Hypothalamus (tissue), 51 donors: Measurements from ENCODE around the gene LOC101059915.
"Not testable (repeated sequence)": the region's sequence is repeated elsewhere in the genome, so short reads cannot be mapped to it uniquely, and the experiment has no call there.

Source experiments
- DNase-seq, 51 donors: peaks; one replicate each; lab custom pipeline; 2025; lab: John Stamatoyannopoulos, UW

LOC101059915 gene

DNA sequence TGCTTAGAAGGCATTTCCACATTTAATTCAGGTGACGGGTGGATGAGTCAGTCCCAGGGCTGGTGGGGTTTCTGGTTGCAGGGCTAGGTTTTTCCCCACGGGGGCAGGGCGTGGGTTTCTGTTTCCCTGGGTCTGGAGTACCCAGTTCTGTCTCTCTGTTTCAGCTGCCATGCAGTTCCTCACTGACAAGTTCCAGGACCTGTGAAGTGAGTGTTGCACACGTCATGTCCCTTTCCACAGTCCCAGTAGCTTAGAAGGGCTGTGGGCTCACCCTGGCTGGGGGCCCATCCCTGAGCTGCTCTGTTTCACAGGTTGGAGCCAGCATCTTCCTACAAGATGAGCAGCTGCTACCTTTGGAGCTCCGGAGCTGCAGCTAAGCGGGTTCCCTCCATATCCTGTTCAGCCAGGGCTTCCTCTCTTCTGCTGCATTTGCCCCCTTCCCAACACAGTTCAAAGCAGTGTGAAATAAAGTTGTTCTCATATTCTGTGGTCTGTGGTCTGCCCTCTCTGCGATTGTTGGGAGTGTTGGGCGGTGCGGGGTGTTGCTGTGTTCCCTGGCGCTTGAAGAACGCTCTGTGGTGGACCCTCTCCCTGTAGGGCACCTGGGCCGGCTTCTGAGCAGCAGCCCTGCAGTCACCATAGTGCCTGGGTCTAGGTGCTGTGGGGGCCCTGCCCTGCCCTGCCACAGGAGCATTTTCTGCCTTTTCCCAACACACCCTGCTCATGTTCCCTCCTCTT lies 3.9 kb downstream of the LOC101059915 start:
- DNase-seq: no peak

DNA sequence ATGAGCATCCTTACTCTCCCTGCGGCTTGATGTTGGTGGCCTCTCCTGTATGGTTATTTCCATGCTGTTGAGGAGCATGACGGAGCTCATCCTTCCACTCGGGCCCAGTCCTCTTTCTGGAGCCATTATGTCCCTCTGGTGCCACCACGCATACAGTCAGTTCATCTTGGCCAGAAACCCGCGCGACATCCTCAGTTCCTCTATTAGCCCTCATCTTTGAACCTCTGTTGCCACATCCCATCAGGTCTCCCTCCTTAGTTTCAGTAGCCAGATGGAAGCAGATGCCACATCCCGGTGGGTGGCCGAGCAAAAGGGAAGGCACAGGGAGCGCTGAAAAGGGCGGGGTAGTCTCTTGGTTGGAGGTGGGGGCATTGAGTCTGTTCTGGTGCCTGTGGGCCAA lies 4.6 kb downstream of the LOC101059915 start:
- no peak for DNase-seq

DNA sequence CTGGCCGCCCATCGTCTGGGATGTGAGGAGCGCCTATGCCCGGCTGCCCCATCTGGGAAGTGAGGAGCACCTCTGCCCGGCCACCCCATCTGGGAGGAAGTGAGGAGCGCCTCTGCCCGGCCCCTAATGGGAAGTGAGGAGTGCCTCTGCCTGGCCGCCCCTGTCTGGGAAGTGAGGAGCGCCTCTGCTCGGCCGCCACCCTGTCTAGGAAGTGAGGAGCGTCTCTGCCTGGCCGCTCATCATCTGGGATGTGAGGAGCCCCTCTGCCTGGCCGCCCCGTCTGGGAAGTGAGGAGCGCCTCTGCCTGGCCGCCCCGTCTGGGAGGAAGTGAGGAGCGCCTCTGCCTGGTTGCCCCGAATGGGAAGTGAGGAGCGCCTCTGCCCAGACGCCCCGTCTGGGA lies 8.3 kb downstream of the LOC101059915 start:
- DNase-seq: not testable (repeated sequence)

DNA sequence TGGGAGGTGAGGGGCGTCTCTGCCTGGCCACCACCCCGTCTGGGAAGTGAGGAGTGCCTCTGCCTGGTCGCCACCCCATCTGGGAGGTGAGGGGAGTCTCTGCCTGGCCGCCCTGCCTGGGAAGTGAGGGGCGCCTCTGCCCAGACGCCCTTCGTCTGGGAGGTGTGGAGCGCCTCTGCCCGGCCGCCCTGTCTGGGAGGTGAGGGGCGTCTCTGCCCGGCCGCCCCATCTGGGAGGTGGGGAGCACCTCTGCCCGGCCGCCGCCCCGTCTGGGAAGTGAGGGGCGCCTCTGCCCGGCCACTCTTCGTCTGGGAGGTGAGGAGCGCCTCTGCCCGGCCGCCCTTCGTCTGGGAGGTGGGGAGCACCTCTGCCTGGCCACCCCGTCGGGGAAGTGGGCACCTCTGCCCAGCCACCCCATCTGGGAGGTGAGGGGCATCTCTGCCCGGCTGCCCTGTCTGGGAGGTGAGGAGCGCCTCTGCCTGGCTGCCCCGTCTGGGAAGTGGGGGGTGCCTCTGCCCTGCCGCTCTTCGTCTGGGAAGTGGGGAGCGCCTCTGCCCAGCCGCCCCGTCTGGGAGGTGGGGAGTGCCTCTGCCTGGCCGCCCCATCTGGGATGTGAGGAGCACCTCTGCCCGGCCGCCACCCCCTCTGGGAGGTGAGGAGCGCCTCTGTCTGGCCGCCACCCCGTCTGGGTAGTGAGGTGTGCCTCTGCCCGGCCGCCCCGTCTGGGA lies 8.9 kb downstream of the LOC101059915 start:
- DNase-seq: not testable (repeated sequence)

DNA sequence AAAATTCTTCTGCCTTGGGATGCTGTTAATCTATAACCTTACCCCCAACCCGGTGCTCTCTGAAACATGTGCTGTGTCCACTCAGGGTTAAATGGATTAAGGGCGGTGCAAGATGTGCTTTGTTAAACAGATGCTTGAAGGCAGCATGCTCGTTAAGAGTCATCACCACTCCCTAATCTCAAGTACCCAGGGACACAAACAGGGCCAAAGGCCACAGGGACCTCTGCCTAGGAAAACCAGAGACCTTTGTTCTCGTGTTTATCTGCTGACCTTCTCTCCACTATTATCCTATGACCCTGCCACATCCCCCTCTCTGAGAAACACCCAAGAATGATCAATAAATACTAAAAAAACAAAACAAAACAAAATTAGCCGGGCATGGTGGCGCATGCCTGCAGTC lies 9.8 kb downstream of the LOC101059915 start:
- not testable (repeated sequence) for DNase-seq

DNA sequence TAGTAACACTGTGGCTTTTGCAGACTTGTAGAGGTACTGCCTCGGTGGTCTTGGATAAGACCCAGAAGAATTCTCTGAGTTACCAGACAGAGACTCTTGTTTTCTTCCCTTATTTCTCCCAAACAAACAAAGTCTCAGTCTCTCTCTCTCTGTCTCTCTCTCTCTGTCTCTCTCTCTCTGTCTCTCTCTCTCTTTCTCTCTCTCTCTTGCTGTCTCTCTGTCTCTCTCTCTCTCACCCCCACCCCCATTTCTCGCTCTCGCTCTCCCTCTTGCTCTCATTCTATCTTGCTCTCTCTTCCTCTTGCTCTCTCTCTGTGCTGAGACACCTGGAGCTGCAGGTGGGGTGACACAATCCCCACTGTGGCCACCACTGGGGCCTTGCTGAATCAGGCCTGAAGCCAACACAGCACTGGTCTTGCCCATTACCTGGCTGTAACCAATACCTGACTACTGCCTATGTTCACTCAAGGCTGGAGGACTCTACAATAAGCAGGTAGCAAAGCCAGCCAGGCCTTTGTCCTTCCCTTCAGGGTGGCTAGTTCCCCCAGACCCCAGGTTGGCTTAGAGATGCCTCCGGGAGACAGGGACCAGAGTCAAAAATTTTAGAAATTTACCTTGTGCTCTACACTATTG lies 12.3 kb downstream of the LOC101059915 start:
- DNase-seq: no peak

DNA sequence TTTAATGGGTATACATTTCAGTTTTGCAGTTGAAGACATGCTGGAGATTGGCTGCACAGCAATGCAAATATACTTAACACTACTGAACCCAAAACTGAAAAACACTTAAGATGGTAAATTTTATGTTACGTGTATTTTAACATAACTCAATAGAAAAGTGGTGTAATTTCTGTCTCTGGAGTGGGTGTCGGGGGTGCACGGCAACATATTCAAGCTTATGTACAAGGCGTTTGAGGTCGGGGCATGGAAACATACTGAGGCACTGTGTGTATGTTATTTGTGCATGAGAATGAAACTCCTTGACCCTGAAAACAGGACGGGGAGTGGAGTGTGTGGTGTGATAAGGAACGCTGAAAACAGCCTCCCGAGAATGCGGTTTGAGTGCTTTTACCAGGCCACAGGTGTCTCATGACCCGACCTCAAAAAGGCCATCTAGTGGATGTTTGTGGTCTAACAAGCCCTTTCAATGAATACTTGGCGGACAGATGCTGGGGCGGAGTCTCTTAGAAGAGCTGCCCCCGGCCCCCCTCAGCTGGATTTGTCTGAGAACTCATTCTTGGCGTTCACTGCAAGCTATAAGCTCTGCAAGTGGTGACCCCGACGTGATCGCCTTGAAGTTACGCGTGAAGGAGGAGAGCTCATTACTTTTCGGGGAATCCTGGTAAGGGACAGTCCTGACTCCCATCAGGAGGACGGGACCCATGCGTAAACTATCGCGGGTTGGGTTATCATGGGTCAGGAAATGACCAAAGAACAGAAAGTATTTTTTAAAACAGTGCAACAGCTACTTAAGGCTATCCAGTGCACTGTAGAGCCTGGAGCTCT lies 29.5 kb downstream of the LOC101059915 start:
- DNase-seq: not testable (repeated sequence)

DNA sequence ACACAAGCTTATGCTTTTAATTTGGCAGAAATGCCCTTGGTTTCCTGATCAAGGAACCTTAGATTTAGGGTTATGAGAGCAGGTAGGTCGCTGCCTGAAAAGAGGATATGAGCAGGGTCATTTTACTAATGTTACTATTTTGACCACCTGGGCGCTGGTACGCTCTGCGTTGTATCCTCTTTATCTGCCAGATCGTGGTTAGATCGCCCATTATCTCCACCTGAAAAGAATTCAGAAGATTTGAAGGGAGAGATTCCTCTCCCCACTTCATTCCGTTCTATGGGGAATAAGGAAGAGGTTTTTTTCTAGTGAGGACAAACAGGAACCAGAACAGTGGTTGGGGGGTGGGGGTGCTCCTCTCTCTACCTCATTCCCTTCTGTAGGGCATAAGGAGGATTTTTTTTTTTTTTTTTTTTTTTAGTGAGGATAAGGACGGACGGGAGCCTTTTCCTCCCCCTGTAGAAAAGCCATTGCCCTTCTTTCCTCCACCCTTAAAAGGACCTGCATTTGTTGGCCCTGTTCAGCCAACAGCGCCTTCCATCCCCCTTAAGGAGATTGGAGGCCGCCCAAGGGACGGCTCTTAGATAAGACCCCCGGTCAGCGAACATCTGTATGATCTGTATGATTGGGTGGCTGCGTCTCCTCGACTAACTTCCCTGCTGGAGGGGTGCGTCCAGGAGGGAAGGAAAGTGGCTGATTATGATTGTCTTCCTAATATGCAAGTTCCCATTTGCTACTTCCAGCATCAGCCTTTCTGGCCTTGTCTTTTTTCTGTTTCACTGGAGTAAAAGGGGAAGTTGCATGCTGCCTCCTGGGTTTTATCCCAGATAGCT lies 30.3 kb downstream of the LOC101059915 start:
- not testable (repeated sequence) for DNase-seq

DNA sequence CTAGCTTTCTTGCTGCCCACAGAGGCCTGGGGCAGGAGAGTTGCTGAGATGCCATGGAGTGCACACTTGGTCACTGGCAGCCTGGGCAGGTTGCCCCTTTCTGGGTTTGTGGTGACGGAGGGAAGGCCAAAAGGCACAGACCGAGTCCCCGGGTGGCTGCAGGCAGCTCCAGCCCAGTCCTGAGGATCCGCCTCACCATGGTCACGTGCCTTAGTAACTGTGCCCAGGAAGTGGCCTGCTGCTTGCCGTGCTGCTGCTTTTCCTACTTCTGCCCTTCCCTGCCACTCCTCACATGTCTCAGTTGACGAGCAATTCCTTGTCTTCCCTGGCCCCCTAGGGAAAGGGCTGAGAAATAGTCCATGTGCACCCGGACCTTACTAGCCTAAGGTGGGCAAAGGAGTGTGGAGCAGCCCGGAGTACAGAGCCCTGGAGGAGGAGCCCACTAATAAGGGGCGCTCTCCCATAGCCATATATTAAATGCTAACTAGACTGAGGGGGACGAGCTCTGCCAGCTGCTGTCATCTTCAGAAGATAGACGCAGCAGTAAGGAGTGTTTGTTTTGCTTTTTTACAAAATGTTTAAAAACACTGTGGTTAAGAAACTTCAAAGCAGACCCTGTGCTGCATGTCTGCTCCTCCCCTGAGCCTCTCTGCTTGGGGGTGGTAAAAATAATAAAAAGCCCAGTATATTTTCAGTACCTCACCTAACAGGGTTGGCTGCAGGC lies 31.1 kb downstream of the LOC101059915 start:
- not testable (repeated sequence) for DNase-seq

DNA sequence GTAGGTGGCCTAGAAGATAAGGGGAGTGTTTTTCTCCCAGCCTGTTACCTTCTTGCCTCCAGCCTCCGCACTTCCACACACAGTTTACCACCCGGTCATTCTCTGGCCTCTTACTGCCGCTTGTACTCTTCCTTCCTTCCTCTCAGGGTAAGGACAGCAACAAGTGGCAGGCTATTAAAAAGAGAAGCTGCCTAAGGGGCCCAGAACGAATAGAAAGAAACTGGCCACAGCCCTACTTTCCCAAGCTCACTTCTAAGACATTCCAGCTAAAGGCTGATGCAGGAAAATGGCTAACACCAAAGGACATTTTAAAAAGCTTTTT lies 31.6 kb downstream of the LOC101059915 start:
- DNase-seq: not testable (repeated sequence)

DNA sequence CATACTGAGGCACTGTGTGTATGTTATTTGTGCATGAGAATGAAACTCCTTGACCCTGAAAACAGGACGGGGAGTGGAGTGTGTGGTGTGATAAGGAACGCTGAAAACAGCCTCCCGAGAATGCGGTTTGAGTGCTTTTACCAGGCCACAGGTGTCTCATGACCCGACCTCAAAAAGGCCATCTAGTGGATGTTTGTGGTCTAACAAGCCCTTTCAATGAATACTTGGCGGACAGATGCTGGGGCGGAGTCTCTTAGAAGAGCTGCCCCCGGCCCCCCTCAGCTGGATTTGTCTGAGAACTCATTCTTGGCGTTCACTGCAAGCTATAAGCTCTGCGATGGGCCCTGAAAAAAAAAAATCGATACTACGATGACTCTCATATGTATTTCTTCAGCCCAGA lies 35.5 kb downstream of the LOC101059915 start:
- DNase-seq: not testable (repeated sequence)

DNA sequence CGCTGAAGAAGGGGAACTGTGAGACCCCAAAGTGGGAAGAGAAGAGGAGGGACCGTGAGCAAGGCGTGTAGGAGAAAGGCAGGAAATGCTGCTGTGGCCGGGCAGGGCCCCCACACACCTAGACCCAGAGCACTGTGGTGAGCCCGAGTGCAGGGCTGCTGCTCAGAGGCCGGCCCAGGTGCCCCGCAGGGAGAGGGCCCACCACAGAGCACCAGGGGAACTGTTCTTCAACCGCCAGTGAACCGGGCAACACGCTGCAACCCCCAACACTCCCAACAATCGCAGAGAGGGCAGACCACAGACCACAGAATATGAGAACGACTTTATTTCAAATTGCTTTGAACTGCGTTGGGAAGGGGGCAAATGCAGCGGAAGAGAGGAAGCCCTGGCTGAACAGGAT lies 46.7 kb downstream of the LOC101059915 start:
- not testable (repeated sequence) for DNase-seq

DNA sequence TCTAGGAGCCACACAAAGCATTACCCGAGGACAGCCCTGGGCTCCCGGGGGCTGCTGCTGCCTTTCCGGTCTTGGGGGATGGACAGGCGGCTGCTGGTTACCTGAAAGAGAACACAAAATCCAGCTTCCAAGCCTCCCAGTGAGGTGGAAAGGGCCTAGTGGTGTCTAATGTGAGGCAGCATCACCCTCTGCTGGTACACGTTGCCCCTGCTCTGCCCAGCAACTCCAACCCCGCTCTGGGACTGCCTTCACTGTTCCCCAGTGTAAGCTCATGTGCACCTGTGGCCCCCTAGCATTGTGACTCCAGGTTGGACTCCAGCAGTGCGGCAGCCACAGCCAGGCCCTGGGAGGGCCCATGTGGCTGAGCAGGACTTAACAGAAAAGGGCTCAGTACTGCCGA lies 48.2 kb downstream of the LOC101059915 start:
- not testable (repeated sequence) for DNase-seq

DNA sequence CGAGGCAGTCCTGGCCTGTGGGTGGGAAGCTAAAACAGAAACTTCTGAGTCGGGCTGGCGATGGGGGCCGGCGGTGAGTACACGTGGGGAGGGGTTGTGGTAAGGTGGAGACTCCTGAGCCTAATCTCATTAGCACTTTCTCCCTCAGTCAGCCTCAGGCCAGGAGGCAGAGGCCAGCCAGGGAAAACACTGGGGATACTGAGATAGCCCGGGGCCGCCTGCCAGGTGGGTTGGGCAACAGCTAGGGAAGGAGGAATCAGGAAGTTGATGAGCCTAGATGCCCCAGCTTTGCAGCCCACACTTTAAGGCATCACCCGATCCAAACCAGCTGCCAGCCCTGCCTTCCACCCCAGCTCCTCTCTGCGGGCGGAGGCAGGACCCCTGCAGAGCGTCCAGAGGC lies 49.0 kb downstream of the LOC101059915 start:
- DNase-seq: not testable (repeated sequence)

DNA sequence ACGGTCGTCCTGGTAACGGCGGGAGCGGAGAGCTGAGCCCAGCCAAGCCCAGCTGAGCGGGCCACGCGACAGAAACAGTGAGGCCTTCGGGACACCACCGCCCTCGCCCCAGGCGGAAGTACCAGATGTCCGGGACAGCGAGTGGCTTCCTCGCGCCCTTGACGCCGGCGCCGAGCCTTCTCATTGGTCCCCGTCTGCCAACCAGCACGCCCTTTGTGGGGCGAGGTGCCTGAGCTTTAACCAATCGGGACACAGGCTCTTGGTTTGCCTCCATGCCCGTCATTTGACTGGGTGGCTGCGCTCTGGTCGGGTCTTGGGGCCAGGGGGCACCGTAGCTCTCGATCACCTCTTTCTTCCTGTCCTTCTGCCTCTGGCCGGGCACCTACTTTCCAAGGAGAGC lies 50.8 kb downstream of the LOC101059915 start, which contains the start of gene CXorf49:
Gene CXorf49, minus strand, starts transcription at position 101 of the 400 bp plus-strand sequence. CDS start 134 bp downstream, outside the sequence.
- DNase-seq: not testable (repeated sequence)

DNA sequence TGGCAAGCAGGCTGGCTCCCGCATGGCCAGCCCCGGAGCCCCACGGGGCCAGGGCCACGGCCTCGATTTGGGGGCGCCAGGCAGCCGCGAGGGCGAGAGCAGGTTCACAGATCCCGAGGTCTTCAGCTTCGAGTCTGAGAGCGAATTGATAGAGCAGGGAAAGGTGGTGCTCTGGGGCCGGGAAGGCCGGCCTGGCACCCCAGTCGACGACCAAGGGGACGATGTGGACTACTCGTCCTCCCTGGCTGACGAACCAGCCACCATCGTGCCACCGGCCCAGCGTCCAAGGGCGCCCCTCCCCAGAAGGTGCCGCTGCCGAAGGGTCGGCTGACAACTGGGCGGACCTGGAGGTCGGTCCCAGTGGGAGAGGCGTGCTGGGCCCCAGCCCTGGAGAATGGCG lies 51.8 kb downstream of the LOC101059915 start:
- DNase-seq: not testable (repeated sequence)

DNA sequence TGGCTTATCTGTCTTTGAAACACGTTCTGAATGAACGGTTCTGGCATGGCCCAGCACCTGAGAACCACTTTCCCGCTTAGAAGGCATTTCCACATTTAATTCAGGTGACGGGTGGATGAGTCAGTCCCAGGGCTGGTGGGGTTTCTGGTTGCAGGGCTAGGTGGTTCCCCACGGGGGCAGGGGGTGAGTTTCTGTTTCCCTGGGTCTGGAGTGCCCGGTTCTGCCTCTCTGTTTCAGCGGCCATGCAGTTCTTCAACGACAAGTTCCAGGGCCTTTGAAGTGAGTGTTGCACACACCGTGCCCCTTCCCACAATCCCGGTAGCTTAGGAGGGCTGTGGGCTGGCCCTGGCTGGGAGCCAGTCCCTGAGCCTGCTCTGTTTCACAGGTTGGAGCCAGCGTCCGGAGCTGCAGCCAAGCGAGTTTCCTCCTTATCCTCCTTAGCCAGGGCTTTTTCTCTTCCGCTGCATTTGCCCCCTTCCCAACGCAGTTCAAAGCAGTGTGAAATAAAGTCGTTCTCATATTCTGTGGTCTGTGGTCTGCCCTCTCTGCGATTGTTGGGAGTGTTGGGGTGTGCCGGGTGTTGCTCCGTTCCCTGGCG lies 53.0 kb downstream of the LOC101059915 start:
- not testable (repeated sequence) for DNase-seq
